GM12878 (cell line): ENCODE results near the gene ZKSCAN2.

Source experiments
- CHD2 ChIP-seq: IDR thresholded peaks from 2 replicates; pipeline ENCODE4 v1.6.1; 2011; ENCODE audit warnings: low read depth, low read length, improper control_type of control experiment, borderline replicate concordance
- HCFC1 ChIP-seq: fragments of 150-350 bp; IDR thresholded peaks from 2 replicates; pipeline ENCODE4 v1.6.1; 2014; ENCODE audit warnings: low read length
- POLR2A ChIP-seq: IDR thresholded peaks from 2 replicates; pipeline ENCODE4 v1.6.1; 2011; ENCODE audit warnings: low read depth, mild to moderate bottlenecking, low read length
- RAD51 ChIP-seq: fragments of 450-650 bp; IDR thresholded peaks from 2 replicates; pipeline ENCODE4 v1.6.1; 2016; ENCODE audit warnings: moderate library complexity, mild to moderate bottlenecking, inconsistent platforms
- SMC3 ChIP-seq: IDR thresholded peaks from 2 replicates; pipeline ENCODE4 v1.6.1; 2011; ENCODE audit warnings: low read length, improper control_type of control experiment, borderline replicate concordance
- SUZ12 ChIP-seq: fragments of 200-600 bp; sonication (generic); IDR thresholded peaks from one replicate; pipeline ENCODE4 v1.6.1; 2018; ENCODE audit warnings: antibody characterized with exemption, mild to moderate bottlenecking; ENCODE audit not compliant: unreplicated experiment
- TCF12 ChIP-seq: IDR thresholded peaks from 2 replicates; pipeline ENCODE4 v1.6.1; 2011; ENCODE audit warnings: low read depth, mild to moderate bottlenecking, low read length
- YY1 ChIP-seq: IDR thresholded peaks from 2 replicates; pipeline ENCODE4 v1.6.1; 2011; ENCODE audit warnings: low read depth, mild to moderate bottlenecking, low read length
- TF ChIP-seq, protein P1 (sequence below): IDR thresholded peaks from 2 replicates; pipeline ENCODE4 v1.6.1; 2011; ENCODE audit warnings: borderline replicate concordance, low read depth, mild to moderate bottlenecking, moderate library complexity, low read length; ENCODE audit not compliant: insufficient read depth, poor library complexity, severe bottlenecking
- TF ChIP-seq, protein P2 (sequence below), 3 experiments: IDR thresholded peaks in 2 of 3; conservative IDR thresholded peaks in 1 of 3; 2 replicates each; pipeline ENCODE4 v1.5.1; 2011; ENCODE audit warnings: low read depth in 3 of 3, low read length in 3 of 3, mild to moderate bottlenecking in 3 of 3, control low read depth in 2 of 3, moderate library complexity in 2 of 3, inconsistent platforms in 1 of 3, mixed read lengths in 1 of 3; ENCODE audit not compliant: control insufficient read depth in 2 of 3, insufficient read depth in 1 of 3; ENCODE audit errors: extremely low read depth in 1 of 3
- TF ChIP-seq, protein P3 (sequence below): fragments of 150-350 bp; IDR thresholded peaks from 2 replicates; pipeline ENCODE4 v1.6.1; 2016; ENCODE audit warnings: low read depth, low read length
- TF ChIP-seq, protein P4 (sequence below): IDR thresholded peaks from 2 replicates; pipeline ENCODE4 v1.6.1; 2011; ENCODE audit warnings: mild to moderate bottlenecking, low read depth, low read length, moderate library complexity; ENCODE audit not compliant: insufficient replicate concordance
- TF ChIP-seq, protein P5 (sequence below): IDR thresholded peaks from 2 replicates; pipeline ENCODE4 v1.6.1; 2012; ENCODE audit warnings: mild to moderate bottlenecking, low read depth, low read length

DNA sequence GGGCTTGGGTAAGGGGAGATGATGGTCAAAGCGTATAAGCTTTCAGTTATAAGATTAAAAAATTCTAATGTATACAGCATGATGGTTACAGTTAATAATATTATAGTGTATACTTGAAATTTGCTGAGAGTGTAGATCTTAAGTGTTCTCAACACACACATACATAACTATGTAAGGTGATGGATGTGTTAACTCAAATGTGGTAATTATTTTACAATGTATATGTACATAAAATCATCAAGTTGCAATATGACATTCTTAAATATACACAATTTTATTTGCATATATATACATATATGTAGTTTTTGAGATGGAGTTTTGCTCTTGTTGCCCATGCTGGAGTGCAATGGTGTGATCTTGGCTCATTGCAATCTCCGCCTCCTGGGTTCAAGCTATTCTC, 7.2 kb downstream of the ZKSCAN2 start:
- TF ChIP-seq RAD51 (no peak), HCFC1 (no peak), CHD2 (no peak), YY1 (no peak), SUZ12 (no peak), SMC3 (no peak), POLR2A (no peak), TCF12 (no peak)
- TF ChIP-seq, protein P1, sequence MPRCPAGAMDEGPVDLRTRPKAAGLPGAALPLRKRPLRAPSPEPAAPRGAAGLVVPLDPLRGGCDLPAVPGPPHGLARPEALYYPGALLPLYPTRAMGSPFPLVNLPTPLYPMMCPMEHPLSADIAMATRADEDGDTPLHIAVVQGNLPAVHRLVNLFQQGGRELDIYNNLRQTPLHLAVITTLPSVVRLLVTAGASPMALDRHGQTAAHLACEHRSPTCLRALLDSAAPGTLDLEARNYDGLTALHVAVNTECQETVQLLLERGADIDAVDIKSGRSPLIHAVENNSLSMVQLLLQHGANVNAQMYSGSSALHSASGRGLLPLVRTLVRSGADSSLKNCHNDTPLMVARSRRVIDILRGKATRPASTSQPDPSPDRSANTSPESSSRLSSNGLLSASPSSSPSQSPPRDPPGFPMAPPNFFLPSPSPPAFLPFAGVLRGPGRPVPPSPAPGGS = no peak
- TF ChIP-seq, protein P2, sequence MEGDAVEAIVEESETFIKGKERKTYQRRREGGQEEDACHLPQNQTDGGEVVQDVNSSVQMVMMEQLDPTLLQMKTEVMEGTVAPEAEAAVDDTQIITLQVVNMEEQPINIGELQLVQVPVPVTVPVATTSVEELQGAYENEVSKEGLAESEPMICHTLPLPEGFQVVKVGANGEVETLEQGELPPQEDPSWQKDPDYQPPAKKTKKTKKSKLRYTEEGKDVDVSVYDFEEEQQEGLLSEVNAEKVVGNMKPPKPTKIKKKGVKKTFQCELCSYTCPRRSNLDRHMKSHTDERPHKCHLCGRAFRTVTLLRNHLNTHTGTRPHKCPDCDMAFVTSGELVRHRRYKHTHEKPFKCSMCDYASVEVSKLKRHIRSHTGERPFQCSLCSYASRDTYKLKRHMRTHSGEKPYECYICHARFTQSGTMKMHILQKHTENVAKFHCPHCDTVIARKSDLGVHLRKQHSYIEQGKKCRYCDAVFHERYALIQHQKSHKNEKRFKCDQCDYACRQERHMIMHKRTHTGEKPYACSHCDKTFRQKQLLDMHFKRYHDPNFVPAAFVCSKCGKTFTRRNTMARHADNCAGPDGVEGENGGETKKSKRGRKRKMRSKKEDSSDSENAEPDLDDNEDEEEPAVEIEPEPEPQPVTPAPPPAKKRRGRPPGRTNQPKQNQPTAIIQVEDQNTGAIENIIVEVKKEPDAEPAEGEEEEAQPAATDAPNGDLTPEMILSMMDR (IDR thresholded peaks at IDR 0.05 in 2 of 3, conservative IDR thresholded peaks at IDR 0.05 in 1 of 3; ENCODE audit: control insufficient read depth in 2 of 3, extremely low read depth in 1 of 3, insufficient read depth in 1 of 3, low read depth in 3 of 3, low read length in 3 of 3) = no peak
- TF ChIP-seq, protein P3, sequence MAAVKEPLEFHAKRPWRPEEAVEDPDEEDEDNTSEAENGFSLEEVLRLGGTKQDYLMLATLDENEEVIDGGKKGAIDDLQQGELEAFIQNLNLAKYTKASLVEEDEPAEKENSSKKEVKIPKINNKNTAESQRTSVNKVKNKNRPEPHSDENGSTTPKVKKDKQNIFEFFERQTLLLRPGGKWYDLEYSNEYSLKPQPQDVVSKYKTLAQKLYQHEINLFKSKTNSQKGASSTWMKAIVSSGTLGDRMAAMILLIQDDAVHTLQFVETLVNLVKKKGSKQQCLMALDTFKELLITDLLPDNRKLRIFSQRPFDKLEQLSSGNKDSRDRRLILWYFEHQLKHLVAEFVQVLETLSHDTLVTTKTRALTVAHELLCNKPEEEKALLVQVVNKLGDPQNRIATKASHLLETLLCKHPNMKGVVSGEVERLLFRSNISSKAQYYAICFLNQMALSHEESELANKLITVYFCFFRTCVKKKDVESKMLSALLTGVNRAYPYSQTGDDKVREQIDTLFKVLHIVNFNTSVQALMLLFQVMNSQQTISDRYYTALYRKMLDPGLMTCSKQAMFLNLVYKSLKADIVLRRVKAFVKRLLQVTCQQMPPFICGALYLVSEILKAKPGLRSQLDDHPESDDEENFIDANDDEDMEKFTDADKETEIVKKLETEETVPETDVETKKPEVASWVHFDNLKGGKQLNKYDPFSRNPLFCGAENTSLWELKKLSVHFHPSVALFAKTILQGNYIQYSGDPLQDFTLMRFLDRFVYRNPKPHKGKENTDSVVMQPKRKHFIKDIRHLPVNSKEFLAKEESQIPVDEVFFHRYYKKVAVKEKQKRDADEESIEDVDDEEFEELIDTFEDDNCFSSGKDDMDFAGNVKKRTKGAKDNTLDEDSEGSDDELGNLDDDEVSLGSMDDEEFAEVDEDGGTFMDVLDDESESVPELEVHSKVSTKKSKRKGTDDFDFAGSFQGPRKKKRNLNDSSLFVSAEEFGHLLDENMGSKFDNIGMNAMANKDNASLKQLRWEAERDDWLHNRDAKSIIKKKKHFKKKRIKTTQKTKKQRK = no peak
- TF ChIP-seq, protein P4, sequence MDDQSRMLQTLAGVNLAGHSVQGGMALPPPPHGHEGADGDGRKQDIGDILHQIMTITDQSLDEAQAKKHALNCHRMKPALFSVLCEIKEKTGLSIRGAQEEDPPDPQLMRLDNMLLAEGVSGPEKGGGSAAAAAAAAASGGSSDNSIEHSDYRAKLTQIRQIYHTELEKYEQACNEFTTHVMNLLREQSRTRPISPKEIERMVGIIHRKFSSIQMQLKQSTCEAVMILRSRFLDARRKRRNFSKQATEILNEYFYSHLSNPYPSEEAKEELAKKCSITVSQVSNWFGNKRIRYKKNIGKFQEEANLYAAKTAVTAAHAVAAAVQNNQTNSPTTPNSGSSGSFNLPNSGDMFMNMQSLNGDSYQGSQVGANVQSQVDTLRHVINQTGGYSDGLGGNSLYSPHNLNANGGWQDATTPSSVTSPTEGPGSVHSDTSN = no peak
- TF ChIP-seq, protein P5, sequence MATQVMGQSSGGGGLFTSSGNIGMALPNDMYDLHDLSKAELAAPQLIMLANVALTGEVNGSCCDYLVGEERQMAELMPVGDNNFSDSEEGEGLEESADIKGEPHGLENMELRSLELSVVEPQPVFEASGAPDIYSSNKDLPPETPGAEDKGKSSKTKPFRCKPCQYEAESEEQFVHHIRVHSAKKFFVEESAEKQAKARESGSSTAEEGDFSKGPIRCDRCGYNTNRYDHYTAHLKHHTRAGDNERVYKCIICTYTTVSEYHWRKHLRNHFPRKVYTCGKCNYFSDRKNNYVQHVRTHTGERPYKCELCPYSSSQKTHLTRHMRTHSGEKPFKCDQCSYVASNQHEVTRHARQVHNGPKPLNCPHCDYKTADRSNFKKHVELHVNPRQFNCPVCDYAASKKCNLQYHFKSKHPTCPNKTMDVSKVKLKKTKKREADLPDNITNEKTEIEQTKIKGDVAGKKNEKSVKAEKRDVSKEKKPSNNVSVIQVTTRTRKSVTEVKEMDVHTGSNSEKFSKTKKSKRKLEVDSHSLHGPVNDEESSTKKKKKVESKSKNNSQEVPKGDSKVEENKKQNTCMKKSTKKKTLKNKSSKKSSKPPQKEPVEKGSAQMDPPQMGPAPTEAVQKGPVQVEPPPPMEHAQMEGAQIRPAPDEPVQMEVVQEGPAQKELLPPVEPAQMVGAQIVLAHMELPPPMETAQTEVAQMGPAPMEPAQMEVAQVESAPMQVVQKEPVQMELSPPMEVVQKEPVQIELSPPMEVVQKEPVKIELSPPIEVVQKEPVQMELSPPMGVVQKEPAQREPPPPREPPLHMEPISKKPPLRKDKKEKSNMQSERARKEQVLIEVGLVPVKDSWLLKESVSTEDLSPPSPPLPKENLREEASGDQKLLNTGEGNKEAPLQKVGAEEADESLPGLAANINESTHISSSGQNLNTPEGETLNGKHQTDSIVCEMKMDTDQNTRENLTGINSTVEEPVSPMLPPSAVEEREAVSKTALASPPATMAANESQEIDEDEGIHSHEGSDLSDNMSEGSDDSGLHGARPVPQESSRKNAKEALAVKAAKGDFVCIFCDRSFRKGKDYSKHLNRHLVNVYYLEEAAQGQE = no peak
